ENCODE data around the gene CAVIN3. TPM values are rescaled to one million over a fixed set of nuclear protein-coding genes. Genes with fewer than 3 reads are reported as not detected.

The CAVIN3 gene
- total and polyA plus RNA-seq, 2 of the 8 experiments (the other 6 are each of a cell fraction or from before 2014, with no cell fraction given), result 17.7 to 26.4 TPM

DNA sequence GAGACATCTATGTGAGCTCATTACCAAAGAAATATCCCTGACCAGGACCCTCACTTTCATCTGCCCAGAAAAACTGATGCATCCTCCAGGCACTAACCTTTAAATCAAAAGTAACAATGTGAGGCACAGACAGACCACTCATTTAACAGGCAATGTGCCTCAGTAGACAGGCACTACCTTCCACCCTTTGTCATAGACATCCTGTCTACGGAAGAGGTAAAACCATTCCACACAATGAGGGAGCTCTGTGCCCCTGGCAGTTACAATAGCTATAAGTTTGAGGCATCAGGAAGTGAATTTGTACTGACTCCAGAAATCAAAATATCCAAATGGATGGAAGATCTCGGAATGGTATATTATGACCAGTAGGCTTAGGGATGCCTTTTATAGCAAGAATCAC lies 6.7 kb upstream of the CAVIN3 start:
- DNase-seq (ENCODE audit: low read depth in 1 of 2, low spot score in 2 of 2) (no peak), FAIRE-seq (no peak)
- H2BK20ac ChIP-seq (ENCODE audit: low read length), result peak overlapping the region; percentile 38
- no peak overlapping the region for H4K5ac ChIP-seq (ENCODE audit: insufficient read length, low read depth, low read length)
- no peaks in the 10 kb centered on the region for H4K20me1 ChIP-seq (replicated peaks in 1 of 2; ENCODE audit: control insufficient read depth in 1 of 2, insufficient read depth in 2 of 2, low read length in 2 of 2)
- H2BK15ac ChIP-seq (ENCODE audit: low read length), result no peak overlapping the region
- no peaks in the 10 kb centered on the region for H3K79me1 ChIP-seq (ENCODE audit: low read depth, low read length)
- H2BK5ac ChIP-seq (ENCODE audit: low read depth, low read length), result no peak overlapping the region
- no peak overlapping the region for H3K27ac ChIP-seq (ENCODE audit: low read depth, low read length)
- peaks cover 2 to 29% (median 15%) of the 10 kb centered on the region in 4 experiments; a peak in 5 of 7 replicates for H3K4me1 ChIP-seq (replicated peaks in 1 of 4; ENCODE audit: control insufficient read depth in 3 of 4, insufficient read depth in 4 of 4, low read length in 3 of 4)
- ChIA-PET POLR2A (ENCODE audit: partially characterized antibody) (interaction anchor here (1.0 kb wide), 1 partner anchor 16 kb away, joined by 3 read pairs; no protein-coding TSS in a partner anchor), CTCF (ENCODE audit: partially characterized antibody) (interaction anchor here (1.0 to 4.9 kb wide), 6 partner anchors 10 to 84 kb away, joined by 3 to 53 read pairs (median 4); no protein-coding TSS in a partner anchor)
- H3K23me2 ChIP-seq (ENCODE audit: low read depth, low read length), result no peaks in the 10 kb centered on the region
- no peak overlapping the region for H2AFZ ChIP-seq (ENCODE audit: low read length)
- H3K27me3 ChIP-seq (replicated peaks in 1 of 4; ENCODE audit: control insufficient read depth in 3 of 4, extremely low read depth in 1 of 4, insufficient read depth in 3 of 4, low read length in 3 of 4), result no peaks in the 10 kb centered on the region
- no peak overlapping the region for H2AK5ac ChIP-seq (ENCODE audit: low read depth, low read length)
- no peak overlapping the region for H2BK120ac ChIP-seq (replicated peaks; ENCODE audit: low read depth, low read length)
- peak overlapping the region in 1 of 2 experiments; percentile 6; a peak in 1 of 4 replicates for H3K4me2 ChIP-seq (ENCODE audit: insufficient read depth in 1 of 2, low read depth in 2 of 2, low read length in 2 of 2)
- H3K4me3 ChIP-seq (ENCODE audit: extremely low read depth in 1 of 4, insufficient read depth in 2 of 4, low read depth in 3 of 4, low read length in 4 of 4), result no peak overlapping the region
- H3K9me3 ChIP-seq (ENCODE audit: insufficient read depth in 2 of 2, low read depth in 1 of 2, low read length in 1 of 2), result no peaks in the 10 kb centered on the region
- H3K79me2 ChIP-seq (ENCODE audit: control insufficient read depth in 1 of 2, insufficient read depth in 2 of 2, low read length in 2 of 2), result no peaks in the 10 kb centered on the region
- H3K23ac ChIP-seq (ENCODE audit: insufficient read length), result no peak overlapping the region
- no peak overlapping the region for H3K18ac ChIP-seq (ENCODE audit: extremely low read depth, low read length)
- H3K36me3 ChIP-seq (ENCODE audit: control insufficient read depth in 2 of 4, insufficient read depth in 4 of 4, low read length in 3 of 4), result no peaks in the 10 kb centered on the region
- H3K9ac ChIP-seq (replicated peaks in 1 of 4; ENCODE audit: extremely low read depth in 1 of 4, low read depth in 3 of 4, low read length in 3 of 4), result no peak overlapping the region
- peak overlapping the region; percentile 3; the same call in 1 of the 2 replicates for H2BK12ac ChIP-seq (ENCODE audit: low read depth, low read length)
- 78% methylated on average over 2 of the region's 2 CpGs; no CpG with 5 or more reads in 1 of the 2 experiments for WGBS, 2 experiments (ENCODE audit: extremely low coverage in 1 of 2, insufficient coverage in 1 of 2, insufficient read length in 1 of 2, insufficient replicate concordance in 2 of 2, low coverage in 1 of 2, low lambda C conversion rate in 2 of 2, missing lambda C conversion rate in 1 of 2)
- no peak overlapping the region for H4K91ac ChIP-seq (replicated peaks; ENCODE audit: insufficient read length, low read length)
- H3K4ac ChIP-seq (replicated peaks; ENCODE audit: insufficient read length, low read depth, low read length), result no peak overlapping the region
- no peak overlapping the region for H4K8ac ChIP-seq (ENCODE audit: extremely low read depth, insufficient read depth, low read length)
- H3K56ac ChIP-seq (replicated peaks; ENCODE audit: insufficient read length, low read depth, low read length), result no peak overlapping the region
- no peak overlapping the region for H3K14ac ChIP-seq (ENCODE audit: insufficient read length)
- TF ChIP-seq TAF7 (optimal IDR thresholded peaks at IDR 0.05; ENCODE audit: borderline replicate concordance, low read depth, low read length) (no peak), SRF (IDR thresholded peaks at IDR 0.05; ENCODE audit: low read depth, low read length) (no peak), TAF1 (IDR thresholded peaks at IDR 0.05; ENCODE audit: low read depth, low read length) (no peak), CBX8 (IDR thresholded peaks at IDR 0.05; ENCODE audit: borderline replicate concordance, low read depth, low read length) (no peak), RXRA (IDR thresholded peaks at IDR 0.05; ENCODE audit: insufficient read depth, low read depth, low read length) (no peak), KDM4A (IDR thresholded peaks at IDR 0.05; ENCODE audit: low read depth, low read length, severe bottlenecking) (no peak), BCL11A (IDR thresholded peaks at IDR 0.05; ENCODE audit: low read depth in 2 of 2, low read length in 2 of 2) (no peak), KDM5A (IDR thresholded peaks at IDR 0.05; ENCODE audit: low read length) (no peak), NRF1 (IDR thresholded peaks at IDR 0.05; ENCODE audit: low read depth, low read length) (no peak), POLR2A (IDR thresholded peaks at IDR 0.05; ENCODE audit: control extremely low read depth in 1 of 2, low read depth in 2 of 2, low read length in 2 of 2) (no peak), GABPA (IDR thresholded peaks at IDR 0.05; ENCODE audit: borderline replicate concordance, insufficient read depth, low read length) (no peak), ASH2L (IDR thresholded peaks at IDR 0.05; ENCODE audit: low read length) (no peak)
- TF ChIP-seq, protein P1, sequence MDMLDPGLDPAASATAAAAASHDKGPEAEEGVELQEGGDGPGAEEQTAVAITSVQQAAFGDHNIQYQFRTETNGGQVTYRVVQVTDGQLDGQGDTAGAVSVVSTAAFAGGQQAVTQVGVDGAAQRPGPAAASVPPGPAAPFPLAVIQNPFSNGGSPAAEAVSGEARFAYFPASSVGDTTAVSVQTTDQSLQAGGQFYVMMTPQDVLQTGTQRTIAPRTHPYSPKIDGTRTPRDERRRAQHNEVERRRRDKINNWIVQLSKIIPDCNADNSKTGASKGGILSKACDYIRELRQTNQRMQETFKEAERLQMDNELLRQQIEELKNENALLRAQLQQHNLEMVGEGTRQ (IDR thresholded peaks at IDR 0.05; ENCODE audit: low read length), result no peak

Data from H1 (cell line).